ENCODE data around the gene MPHOSPH8. TPM values are rescaled to one million over a fixed set of nuclear protein-coding genes. Genes with fewer than 3 reads are reported as not detected.

Gene MPHOSPH8
- total RNA-seq, 1 experiment from 2014 or later, result 20.6 TPM

GRCh38 chr13:19657872-19658591, 24.6 kb downstream of the MPHOSPH8 start:
- no peak for ATAC-seq
- peaks cover 3% of the 10 kb centered on the region; the same call in 1 of the 2 replicates for H3K36me3 ChIP-seq (ENCODE audit: control insufficient read depth, insufficient read depth, low read length)
- CTCF ChIA-PET, result no interaction called here

GRCh38 chr13:19658831-19659230, 25.4 kb downstream of the MPHOSPH8 start:
- Histone ChIP-seq H3K36me3 (ENCODE audit: control insufficient read depth, insufficient read depth, low read length) (peaks cover 3% of the 10 kb centered on the region; the same call in 1 of the 2 replicates), H3K27ac (ENCODE audit: low read length) (no peak overlapping the region), H3K4me1 (ENCODE audit: control insufficient read depth, insufficient read depth, low read length) (no peaks in the 10 kb centered on the region), H3K9me3 (ENCODE audit: control insufficient read depth, insufficient read depth, low read depth, low read length) (no peaks in the 10 kb centered on the region), H3K4me3 (ENCODE audit: low read depth in 2 of 2, low read length in 2 of 2) (no peak overlapping the region), H3K27me3 (ENCODE audit: control insufficient read depth, insufficient read depth, low read length) (no peaks in the 10 kb centered on the region)
- CTCF ChIA-PET, result no interaction called here
- DNase-seq (ENCODE audit: low read depth, low spot score) (no peak), ATAC-seq (no peak)
- intact Hi-C loops (cut with micrococcal nuclease; ENCODE audit: unreplicated experiment) (no loop called here), in situ Hi-C loops (cut with HindIII; ENCODE audit: low pct_unique_long_range_greater_than_20kb, low sequenced_read_pairs) (no loop called here)
- no TSS peak for BruUV-seq (replicated peaks)
- TF ChIP-seq POLR2AphosphoS5 (IDR thresholded peaks at IDR 0.05; ENCODE audit: low read depth, low read length) (no peak), REST (IDR thresholded peaks at IDR 0.05; ENCODE audit: insufficient read depth in 1 of 2, low read depth in 2 of 2, low read length in 1 of 2) (no peak), CTCF (IDR thresholded peaks at IDR 0.05) (no peak), SIN3A (IDR thresholded peaks at IDR 0.05; ENCODE audit: borderline replicate concordance, insufficient read depth, low read depth, low read length) (no peak), TCF7L2 (IDR thresholded peaks at IDR 0.05; ENCODE audit: low read depth, low read length) (no peak)
- POLR2A ChIA-PET, result no interaction called here

More at GRCh38 chr13:19657872-19658591, 24.6 kb downstream of the MPHOSPH8 start:
- H3K9me3 ChIP-seq (ENCODE audit: control insufficient read depth, insufficient read depth, low read depth, low read length), result no peaks in the 10 kb centered on the region
- no peak overlapping the region for H3K27ac ChIP-seq (ENCODE audit: low read length)
- no peak for DNase-seq (ENCODE audit: low read depth, low spot score)
- no TSS peak for BruUV-seq (replicated peaks)
- POLR2A ChIA-PET, result no interaction called here
- H3K27me3 ChIP-seq (ENCODE audit: control insufficient read depth, insufficient read depth, low read length), result no peaks in the 10 kb centered on the region
- in situ Hi-C loops (cut with HindIII; ENCODE audit: low pct_unique_long_range_greater_than_20kb, low sequenced_read_pairs), result no loop called here
- TF ChIP-seq SIN3A (IDR thresholded peaks at IDR 0.05; ENCODE audit: borderline replicate concordance, insufficient read depth, low read depth, low read length) (no peak), CTCF (IDR thresholded peaks at IDR 0.05) (no peak), TCF7L2 (IDR thresholded peaks at IDR 0.05; ENCODE audit: low read depth, low read length) (no peak), POLR2AphosphoS5 (IDR thresholded peaks at IDR 0.05; ENCODE audit: low read depth, low read length) (no peak), REST (IDR thresholded peaks at IDR 0.05; ENCODE audit: insufficient read depth in 1 of 2, low read depth in 2 of 2, low read length in 1 of 2) (no peak)
- H3K4me1 ChIP-seq (ENCODE audit: control insufficient read depth, insufficient read depth, low read length), result no peaks in the 10 kb centered on the region
- intact Hi-C loops (cut with micrococcal nuclease; ENCODE audit: unreplicated experiment), result no loop called here
- no peak overlapping the region for H3K4me3 ChIP-seq (ENCODE audit: low read depth in 2 of 2, low read length in 2 of 2)

Data from Panc1 (cell line).